Activated T-helper 1 cell treated with anti-CD3 and anti-CD28 coated beads, Interleukin-12 subunit alpha, Interleukin-12 subunit beta, Interleukin-2, Interleukin-4 antibody, amounts not matched to agents 30 ng/mL and 10 ng/mL and 1 ng/mL, durations not matched to agents 14 hours and 24 hours and 36 hours (primary cell): ENCODE measurements around the gene CADPS2. TPM values are rescaled to one million over a fixed set of nuclear protein-coding genes. Genes with fewer than 3 reads are reported as not detected.

Source experiments
- DNase-seq: peaks from one replicate; pipeline ENCODE4 v3.0.0; 2021; ENCODE audit warnings: low spot score
- H3K27ac Mint-ChIP-seq: one replicate; pipeline ENCODE4 v1.8.0; 2021; ENCODE audit warnings: mild to moderate bottlenecking, mixed read lengths
- H3K27me3 Mint-ChIP-seq: one replicate; pipeline ENCODE4 v1.8.0; 2022; ENCODE audit warnings: mild to moderate bottlenecking, moderate library complexity, mixed read lengths; ENCODE audit not compliant: insufficient read depth
- H3K36me3 Mint-ChIP-seq: one replicate; pipeline ENCODE4 v1.8.0; 2021; ENCODE audit warnings: low read depth, mixed read lengths
- H3K4me1 Mint-ChIP-seq: one replicate; pipeline ENCODE4 v1.8.0; 2021; ENCODE audit warnings: low read depth, mixed read lengths
- H3K4me3 Mint-ChIP-seq: one replicate; pipeline ENCODE4 v1.8.0; 2021; ENCODE audit warnings: mild to moderate bottlenecking, moderate library complexity, mixed read lengths
- H3K9me3 Mint-ChIP-seq: one replicate; pipeline ENCODE4 v1.8.0; 2021; ENCODE audit warnings: mixed read lengths
- intact Hi-C: fragments of 100-400 bp; cut with micrococcal nuclease; formaldehyde crosslinking; loops from one replicate; pipeline ENCODE4 v1.15.1; 2024
- total RNA-seq: library from RNA; stranded (reverse); gene quantifications from 2 replicates; pipeline ENCODE4 v1.2.3, GENCODE V29; 2022

CADPS2 gene
- total RNA-seq, 1 donor from 2014 or later, result not detected

DNA sequence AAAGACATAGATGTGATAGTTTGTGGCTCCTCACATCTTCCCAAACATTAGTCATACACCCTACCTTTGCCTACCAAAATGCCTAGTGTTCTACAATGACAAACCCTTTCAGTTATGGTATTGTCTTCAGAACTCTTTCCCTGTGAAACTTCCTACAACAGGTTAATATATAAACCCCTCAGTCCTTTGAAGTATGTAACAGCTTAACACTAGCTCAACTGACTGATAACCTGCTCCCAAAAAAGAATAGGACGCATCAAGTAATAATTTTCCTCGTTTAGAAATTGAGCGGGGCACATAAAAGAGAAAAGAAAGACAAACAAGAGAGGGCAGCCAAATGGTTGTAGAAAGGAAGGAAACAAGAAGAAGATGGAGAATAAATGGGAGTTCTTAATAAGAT is 133.7 kb downstream of the CADPS2 start:
- DNase-seq, result no peak
- H3K9me3 Mint-ChIP-seq, result no peaks in the 10 kb centered on the region
- H3K4me1 Mint-ChIP-seq, result no peaks in the 10 kb centered on the region
- H3K36me3 Mint-ChIP-seq, result no peaks in the 10 kb centered on the region
- no peak overlapping the region for H3K27ac Mint-ChIP-seq
- intact Hi-C loops, result no loop called here
- no peak overlapping the region for H3K4me3 Mint-ChIP-seq
- no peaks in the 10 kb centered on the region for H3K27me3 Mint-ChIP-seq

DNA sequence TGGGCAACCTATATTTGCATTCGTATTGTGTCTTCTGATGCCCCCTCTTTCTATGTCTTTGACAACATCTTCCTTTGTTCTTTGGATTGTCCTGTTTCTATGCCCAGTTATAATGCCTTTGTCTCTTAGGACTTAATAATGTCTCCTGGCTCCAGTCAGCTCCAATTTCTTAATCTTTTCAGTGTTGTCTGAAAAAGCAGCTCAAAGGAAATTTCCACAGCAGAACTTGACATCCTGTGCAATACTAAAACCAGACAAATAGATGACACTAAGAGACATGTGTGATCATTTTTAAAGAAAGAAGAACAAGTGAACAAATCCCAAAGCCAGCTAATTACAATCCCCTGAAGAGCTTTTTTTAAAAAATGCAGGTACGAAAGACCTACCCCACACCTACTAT is 135.9 kb downstream of the CADPS2 start:
- Mint-ChIP-seq H3K9me3 (no peaks in the 10 kb centered on the region), H3K4me1 (no peaks in the 10 kb centered on the region)
- intact Hi-C loops, result no loop called here

DNA sequence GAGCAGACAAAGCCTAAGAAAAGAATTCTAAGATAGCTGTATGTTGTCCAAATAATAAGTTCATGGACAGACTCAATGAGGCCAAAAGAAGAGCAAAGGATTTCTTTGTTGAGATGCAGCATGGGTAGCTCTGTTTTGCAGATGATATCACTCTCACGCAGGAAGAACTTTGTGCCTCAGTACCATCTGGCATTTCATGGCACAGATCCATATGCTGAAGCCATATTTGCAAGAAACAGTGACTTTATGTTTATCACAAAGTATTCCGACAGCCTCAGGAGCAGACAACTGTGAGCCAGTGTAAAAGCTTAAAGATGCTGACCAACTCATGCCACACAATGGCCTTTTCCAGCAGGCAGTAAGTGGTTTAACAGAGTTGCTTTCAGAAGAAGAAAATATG is 138.1 kb downstream of the CADPS2 start:
- intact Hi-C loops, result no loop called here
- H3K27me3 Mint-ChIP-seq, result no peaks in the 10 kb centered on the region
- no peak for DNase-seq
- H3K36me3 Mint-ChIP-seq, result no peaks in the 10 kb centered on the region
- no peak overlapping the region for H3K27ac Mint-ChIP-seq
- H3K9me3 Mint-ChIP-seq, result no peaks in the 10 kb centered on the region
- no peaks in the 10 kb centered on the region for H3K4me1 Mint-ChIP-seq
- no peak overlapping the region for H3K4me3 Mint-ChIP-seq

More for the DNA sequence above, 135.9 kb downstream of the CADPS2 start:
- H3K27me3 Mint-ChIP-seq, result no peaks in the 10 kb centered on the region
- H3K36me3 Mint-ChIP-seq, result no peaks in the 10 kb centered on the region
- no peak for DNase-seq
- H3K27ac Mint-ChIP-seq, result no peak overlapping the region
- H3K4me3 Mint-ChIP-seq, result no peak overlapping the region

DNA sequence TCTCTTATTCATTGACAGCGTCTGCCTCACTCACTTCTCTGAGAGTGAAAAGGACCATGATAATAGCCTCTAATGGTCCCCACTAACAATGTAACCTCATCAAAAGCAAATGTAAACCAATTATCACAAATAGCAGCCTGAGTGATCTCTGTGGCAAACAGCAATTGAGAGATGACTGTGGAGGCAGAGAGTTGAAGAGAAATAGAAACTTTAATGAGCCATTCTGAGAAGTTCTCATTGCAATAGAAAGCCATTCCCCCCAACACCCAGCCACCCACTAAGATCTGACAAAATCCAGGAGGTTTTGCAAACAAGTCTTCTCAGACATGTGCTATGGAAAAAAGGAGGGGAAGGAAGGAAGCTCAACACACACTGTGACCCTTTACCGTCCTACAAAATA is 139.3 kb downstream of the CADPS2 start:
- intact Hi-C loops, result no loop called here
- H3K4me3 Mint-ChIP-seq, result no peak overlapping the region
- no peak overlapping the region for H3K27ac Mint-ChIP-seq
- no peaks in the 10 kb centered on the region for H3K4me1 Mint-ChIP-seq
- H3K27me3 Mint-ChIP-seq, result no peaks in the 10 kb centered on the region
- no peak for DNase-seq
- no peaks in the 10 kb centered on the region for H3K9me3 Mint-ChIP-seq
- no peaks in the 10 kb centered on the region for H3K36me3 Mint-ChIP-seq

DNA sequence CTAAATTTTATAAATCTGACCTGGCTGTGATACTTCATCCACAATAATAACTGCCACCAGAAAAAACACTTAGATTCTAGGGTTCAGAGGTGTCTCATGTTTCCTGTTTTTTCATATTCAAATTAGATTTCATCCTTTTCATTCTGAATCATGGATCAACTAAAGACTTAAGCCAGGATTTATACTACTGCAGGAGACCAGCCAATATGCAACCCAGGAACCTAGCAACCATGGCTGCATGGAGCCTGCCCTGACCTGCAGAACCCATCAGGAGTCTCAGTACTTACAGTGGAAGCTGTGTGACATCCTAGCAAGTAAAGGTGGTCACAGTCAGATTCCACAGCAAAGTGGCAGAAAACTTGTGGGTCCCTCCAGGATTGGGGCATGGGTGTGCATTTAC is 143.0 kb downstream of the CADPS2 start:
- H3K36me3 Mint-ChIP-seq, result no peaks in the 10 kb centered on the region
- H3K4me3 Mint-ChIP-seq, result no peak overlapping the region
- no peaks in the 10 kb centered on the region for H3K4me1 Mint-ChIP-seq
- no peak overlapping the region for H3K27ac Mint-ChIP-seq
- intact Hi-C loops, result no loop called here
- no peaks in the 10 kb centered on the region for H3K9me3 Mint-ChIP-seq
- DNase-seq, result no peak
- no peaks in the 10 kb centered on the region for H3K27me3 Mint-ChIP-seq

DNA sequence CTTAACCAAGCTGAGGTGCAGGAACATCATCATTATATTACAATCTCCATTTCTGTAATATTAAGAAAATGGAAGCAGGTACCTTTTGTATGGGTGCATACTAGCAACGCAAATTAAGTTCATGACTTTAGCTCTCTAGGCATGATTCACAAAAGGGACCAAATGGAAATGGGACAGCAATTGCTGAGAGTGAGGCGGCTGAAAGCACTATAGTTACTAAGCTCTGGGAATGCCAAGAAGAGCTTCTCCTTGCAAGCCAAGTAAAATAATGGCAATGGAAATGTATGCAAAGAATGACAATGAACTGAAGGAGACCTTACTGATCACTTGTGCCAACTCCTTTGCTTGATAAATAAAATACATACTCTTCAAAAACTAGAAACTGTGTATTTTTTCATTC is 147.3 kb downstream of the CADPS2 start:
- Mint-ChIP-seq H3K27ac (no peak overlapping the region), H3K36me3 (no peaks in the 10 kb centered on the region), H3K9me3 (no peaks in the 10 kb centered on the region), H3K4me3 (no peak overlapping the region), H3K27me3 (no peaks in the 10 kb centered on the region), H3K4me1 (no peaks in the 10 kb centered on the region)
- intact Hi-C loops, result no loop called here
- no peak for DNase-seq

DNA sequence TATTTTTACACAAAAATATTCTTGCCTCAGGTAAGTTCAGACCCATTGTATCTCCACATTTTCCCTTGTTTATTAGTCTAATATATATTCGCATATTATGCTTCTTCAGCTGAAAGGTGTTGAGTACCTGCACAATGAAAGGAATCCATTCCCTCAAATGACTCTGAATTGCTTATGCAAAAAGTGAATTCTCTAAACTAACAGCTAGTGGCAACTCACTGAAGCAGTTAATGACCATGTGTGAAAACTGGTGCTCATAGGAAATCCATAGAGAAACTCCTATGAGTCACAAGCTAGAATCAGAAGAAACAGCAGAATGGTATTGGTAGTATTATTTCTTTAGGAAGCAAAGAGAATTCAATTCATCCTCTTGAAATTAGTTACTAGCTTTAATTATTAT is 150.1 kb downstream of the CADPS2 start:
- intact Hi-C loops, result no loop called here
- DNase-seq, result no peak
- no peaks in the 10 kb centered on the region for H3K36me3 Mint-ChIP-seq
- H3K4me3 Mint-ChIP-seq, result no peak overlapping the region
- no peaks in the 10 kb centered on the region for H3K27me3 Mint-ChIP-seq
- H3K27ac Mint-ChIP-seq, result no peak overlapping the region
- H3K9me3 Mint-ChIP-seq, result no peaks in the 10 kb centered on the region
- no peaks in the 10 kb centered on the region for H3K4me1 Mint-ChIP-seq

DNA sequence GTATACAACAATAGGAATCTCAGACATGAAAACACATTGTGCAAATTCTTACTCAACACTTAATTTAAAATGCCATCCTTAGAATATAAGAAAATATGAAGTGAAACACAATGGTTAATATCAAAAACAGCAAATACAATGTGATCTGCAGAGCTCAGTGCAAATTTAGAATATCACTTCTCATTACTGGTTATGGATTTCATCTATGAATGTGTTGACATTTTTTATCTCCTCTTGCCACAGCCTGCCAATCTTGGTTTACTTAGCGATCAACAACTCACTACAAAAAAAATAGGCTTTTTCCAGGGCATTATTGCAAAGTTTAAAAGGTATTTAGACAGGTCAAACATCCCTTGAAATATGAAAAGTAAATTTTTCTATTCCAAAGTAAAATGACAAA is 158.5 kb downstream of the CADPS2 start:
- H3K27me3 Mint-ChIP-seq, result no peaks in the 10 kb centered on the region
- no peaks in the 10 kb centered on the region for H3K4me1 Mint-ChIP-seq
- H3K9me3 Mint-ChIP-seq, result peaks cover 4% of the 10 kb centered on the region
- DNase-seq, result no peak
- no peak overlapping the region for H3K27ac Mint-ChIP-seq
- intact Hi-C loops, result no loop called here
- no peak overlapping the region for H3K4me3 Mint-ChIP-seq
- H3K36me3 Mint-ChIP-seq, result no peaks in the 10 kb centered on the region

DNA sequence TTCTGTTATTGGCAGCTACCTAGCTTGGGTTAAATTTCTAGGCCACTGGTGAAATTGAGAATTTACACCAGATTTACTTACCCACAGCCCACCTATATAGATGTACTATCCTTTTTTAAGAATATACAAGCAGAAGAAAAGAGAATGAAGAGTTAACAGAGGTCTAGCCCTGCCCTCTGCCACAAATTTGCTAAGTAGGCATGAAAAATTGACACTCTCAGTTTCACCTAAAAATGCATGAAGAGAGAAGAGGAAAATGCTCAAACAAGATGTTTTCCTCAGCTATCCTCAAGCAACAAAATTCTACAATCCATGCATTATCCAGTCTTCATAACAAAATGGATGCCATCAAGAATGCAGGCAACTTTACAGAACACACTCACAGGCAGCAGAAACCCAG is 158.9 kb downstream of the CADPS2 start:
- Mint-ChIP-seq H3K4me3 (no peak overlapping the region), H3K36me3 (no peaks in the 10 kb centered on the region), H3K27ac (no peak overlapping the region), H3K4me1 (no peaks in the 10 kb centered on the region), H3K9me3 (peaks cover 4% of the 10 kb centered on the region), H3K27me3 (no peaks in the 10 kb centered on the region)
- DNase-seq, result no peak
- intact Hi-C loops, result no loop called here

DNA sequence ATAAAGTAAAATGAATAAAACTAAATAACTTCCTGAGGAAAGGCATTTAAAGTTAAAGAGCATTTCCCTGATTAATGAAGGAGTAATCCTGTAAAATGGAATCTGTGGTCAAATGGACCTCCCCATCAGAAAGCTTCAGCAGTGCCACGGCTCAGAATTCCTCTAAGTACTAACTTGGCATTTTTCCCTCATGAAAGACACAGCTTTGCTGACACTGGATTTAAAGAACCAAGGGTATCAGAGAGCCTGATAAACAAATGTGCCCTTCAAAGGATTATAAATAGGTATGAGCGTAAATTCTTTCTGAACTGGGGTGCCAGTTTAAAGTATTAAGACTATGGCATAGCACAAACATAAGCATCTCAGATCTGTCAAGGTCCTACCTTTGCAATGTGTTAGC is 159.4 kb downstream of the CADPS2 start:
- no peaks in the 10 kb centered on the region for H3K36me3 Mint-ChIP-seq
- no peak overlapping the region for H3K27ac Mint-ChIP-seq
- H3K4me1 Mint-ChIP-seq, result no peaks in the 10 kb centered on the region
- no peak for DNase-seq
- H3K4me3 Mint-ChIP-seq, result no peak overlapping the region
- H3K9me3 Mint-ChIP-seq, result peaks cover 4% of the 10 kb centered on the region
- intact Hi-C loops, result no loop called here
- H3K27me3 Mint-ChIP-seq, result no peaks in the 10 kb centered on the region

DNA sequence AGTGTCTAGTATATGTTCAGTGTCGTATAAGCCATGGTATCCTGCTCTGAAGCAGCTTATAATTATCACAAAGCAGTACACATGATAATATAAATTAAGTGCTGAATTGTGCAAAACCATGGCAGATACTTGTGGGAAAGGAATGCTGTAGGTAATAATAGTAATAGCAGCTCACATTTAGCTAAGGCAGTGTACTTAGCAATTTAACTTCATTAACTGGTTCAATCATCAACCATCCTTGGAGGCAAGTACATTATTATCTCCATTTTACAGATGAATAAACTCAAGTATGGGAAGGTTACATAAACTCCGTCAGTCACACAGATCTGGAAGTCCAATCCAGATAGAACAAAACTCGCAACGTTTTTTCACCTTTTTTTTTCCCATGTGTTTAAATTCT is 161.9 kb downstream of the CADPS2 start:
- no peaks in the 10 kb centered on the region for H3K4me1 Mint-ChIP-seq
- H3K4me3 Mint-ChIP-seq, result no peak overlapping the region
- H3K27ac Mint-ChIP-seq, result no peak overlapping the region
- DNase-seq, result no peak
- H3K27me3 Mint-ChIP-seq, result no peaks in the 10 kb centered on the region
- intact Hi-C loops, result no loop called here
- no peaks in the 10 kb centered on the region for H3K36me3 Mint-ChIP-seq
- peaks cover 13% of the 10 kb centered on the region for H3K9me3 Mint-ChIP-seq

DNA sequence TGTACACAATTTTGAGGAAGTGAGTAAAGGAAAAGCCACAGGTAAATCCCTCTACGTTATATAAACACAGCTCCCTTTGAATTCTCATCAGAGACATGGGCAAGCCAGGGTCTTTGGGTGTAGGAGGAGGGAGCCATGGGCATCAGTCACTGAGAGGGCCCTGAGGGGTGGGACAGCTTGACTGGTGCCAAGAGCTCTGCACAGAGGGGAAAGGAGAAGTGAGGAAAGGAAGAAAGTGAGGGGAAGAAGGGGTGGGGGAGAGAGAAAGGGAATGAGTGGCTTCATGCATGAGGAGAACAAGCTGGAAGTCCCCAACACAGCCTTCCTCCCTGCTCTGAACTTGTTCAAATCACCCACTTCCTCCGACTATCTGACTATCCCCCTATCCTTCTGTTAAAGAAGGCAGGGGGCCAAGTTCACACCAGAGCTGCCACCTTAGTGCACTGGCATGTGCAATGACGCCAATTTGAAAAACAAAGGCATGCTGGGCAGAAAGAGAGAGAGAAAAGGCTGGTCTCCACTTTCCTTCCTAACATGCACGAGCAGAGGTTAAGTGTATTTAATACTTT is 167.2 kb downstream of the CADPS2 start:
- no peak overlapping the region for H3K27ac Mint-ChIP-seq
- no peaks in the 10 kb centered on the region for H3K36me3 Mint-ChIP-seq

DNA sequence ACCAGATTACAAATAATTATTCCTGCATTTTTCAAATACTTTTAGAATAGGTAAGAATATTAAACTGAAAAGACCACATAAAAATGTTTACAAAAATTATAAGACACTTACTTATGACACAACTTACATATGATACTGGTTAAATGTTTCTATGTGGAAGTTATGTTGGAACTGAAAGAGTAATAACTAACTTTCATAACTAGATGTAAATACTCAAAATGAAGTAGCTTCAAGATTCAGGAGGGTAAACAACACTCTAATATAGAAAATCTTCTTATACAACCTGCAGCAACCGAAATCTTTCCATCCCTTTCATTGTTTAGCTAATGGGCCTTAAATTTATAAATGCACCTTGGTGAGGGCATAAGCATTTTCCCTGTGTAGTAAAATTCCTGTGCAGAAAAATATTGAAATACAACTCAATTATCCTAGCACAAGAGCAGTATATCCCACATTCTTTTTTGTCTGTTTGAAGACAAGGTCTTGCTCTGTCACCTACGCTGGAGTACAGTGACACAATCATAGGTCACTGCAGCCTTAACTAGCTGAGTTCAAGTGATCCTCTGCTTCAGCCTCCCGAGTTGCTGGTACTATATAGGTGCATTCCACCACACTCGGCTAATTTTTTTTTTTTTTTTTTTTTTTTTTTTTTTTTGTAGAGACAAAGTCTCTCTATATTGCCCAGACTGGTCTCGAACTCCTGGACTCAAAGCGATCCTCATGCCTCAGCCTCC is 168.7 kb downstream of the CADPS2 start:
- no peaks in the 10 kb centered on the region for H3K4me1 Mint-ChIP-seq
- no peak for DNase-seq
- H3K27me3 Mint-ChIP-seq, result no peaks in the 10 kb centered on the region
- intact Hi-C loops, result no loop called here
- H3K36me3 Mint-ChIP-seq, result no peaks in the 10 kb centered on the region
- no peak overlapping the region for H3K27ac Mint-ChIP-seq
- no peak overlapping the region for H3K4me3 Mint-ChIP-seq
- H3K9me3 Mint-ChIP-seq, result peaks cover 9% of the 10 kb centered on the region

More for the DNA sequence above, 167.2 kb downstream of the CADPS2 start:
- Mint-ChIP-seq H3K27me3 (no peaks in the 10 kb centered on the region), H3K9me3 (peaks cover 9% of the 10 kb centered on the region), H3K4me1 (no peaks in the 10 kb centered on the region), H3K4me3 (no peak overlapping the region)
- intact Hi-C loops, result no loop called here
- DNase-seq, result no peak

DNA sequence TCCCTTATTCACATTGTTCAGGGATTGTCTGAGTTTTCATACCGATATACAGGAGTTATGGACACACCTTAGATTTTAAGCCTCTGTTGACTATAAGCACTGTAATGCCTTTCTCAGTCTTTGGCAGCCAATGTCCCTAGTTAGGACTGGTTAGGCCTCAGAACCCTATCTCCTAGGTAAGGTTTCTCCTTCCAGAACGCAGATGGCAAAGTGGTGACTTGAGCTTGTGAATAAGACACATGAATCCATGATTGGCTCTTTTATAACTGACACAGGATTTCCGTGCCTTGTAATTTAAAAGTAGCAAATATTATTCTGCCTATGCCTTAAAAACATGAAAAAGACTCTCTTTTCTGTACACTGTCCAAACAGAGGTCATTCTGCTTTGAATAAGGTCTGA is 171.1 kb downstream of the CADPS2 start:
- H3K36me3 Mint-ChIP-seq, result no peaks in the 10 kb centered on the region
- intact Hi-C loops, result no loop called here
- H3K27me3 Mint-ChIP-seq, result no peaks in the 10 kb centered on the region
- no peak overlapping the region for H3K27ac Mint-ChIP-seq
- no peaks in the 10 kb centered on the region for H3K4me1 Mint-ChIP-seq
- no peak overlapping the region for H3K4me3 Mint-ChIP-seq
- no peaks in the 10 kb centered on the region for H3K9me3 Mint-ChIP-seq
- no peak for DNase-seq
